GM10248 (cell line): Measurements from ENCODE around the gene DISP3.

Source experiments
- CTCF ChIA-PET: fragments of 300-600 bp; sonication (Branson Sonifier 250); formaldehyde crosslinking; extraction: SDS; loops from one replicate; lab custom pipeline; 2021; ENCODE audit warnings: antibody characterized with exemption; lab: Yijun Ruan, JAX
- POLR2A ChIA-PET: fragments of 350-650 bp; sonication (Branson Sonifier 250); formaldehyde crosslinking; extraction: SDS; loops from one replicate; lab custom pipeline; 2020; ENCODE audit warnings: antibody characterized with exemption; lab: Yijun Ruan, JAX
- DNase-seq: peaks from one replicate; pipeline ENCODE4 v3.0.0; 2012; ENCODE audit errors: extremely low spot score
- CTCF ChIP-seq: IDR thresholded peaks from 2 replicates; pipeline ENCODE4 v1.5.1; 2012; ENCODE audit warnings: mild to moderate bottlenecking, low read depth; ENCODE audit errors: extremely low read depth, missing control alignments, control extremely low read depth

DISP3 gene

GRCh38 chr1:11520531-11521233, 41.7 kb downstream of the DISP3 start:
- ChIA-PET POLR2A (no interaction called here), CTCF (no interaction called here)
- no peak for TF ChIP-seq CTCF
- no peak for DNase-seq

- CTCF ChIA-PET, result no interaction called here
- no peak for DNase-seq
- no peak for TF ChIP-seq CTCF
- POLR2A ChIA-PET, result no interaction called here
These were observed 42.8 kb downstream of the DISP3 start for GRCh38 chr1:11521582-11522399.

DNA sequence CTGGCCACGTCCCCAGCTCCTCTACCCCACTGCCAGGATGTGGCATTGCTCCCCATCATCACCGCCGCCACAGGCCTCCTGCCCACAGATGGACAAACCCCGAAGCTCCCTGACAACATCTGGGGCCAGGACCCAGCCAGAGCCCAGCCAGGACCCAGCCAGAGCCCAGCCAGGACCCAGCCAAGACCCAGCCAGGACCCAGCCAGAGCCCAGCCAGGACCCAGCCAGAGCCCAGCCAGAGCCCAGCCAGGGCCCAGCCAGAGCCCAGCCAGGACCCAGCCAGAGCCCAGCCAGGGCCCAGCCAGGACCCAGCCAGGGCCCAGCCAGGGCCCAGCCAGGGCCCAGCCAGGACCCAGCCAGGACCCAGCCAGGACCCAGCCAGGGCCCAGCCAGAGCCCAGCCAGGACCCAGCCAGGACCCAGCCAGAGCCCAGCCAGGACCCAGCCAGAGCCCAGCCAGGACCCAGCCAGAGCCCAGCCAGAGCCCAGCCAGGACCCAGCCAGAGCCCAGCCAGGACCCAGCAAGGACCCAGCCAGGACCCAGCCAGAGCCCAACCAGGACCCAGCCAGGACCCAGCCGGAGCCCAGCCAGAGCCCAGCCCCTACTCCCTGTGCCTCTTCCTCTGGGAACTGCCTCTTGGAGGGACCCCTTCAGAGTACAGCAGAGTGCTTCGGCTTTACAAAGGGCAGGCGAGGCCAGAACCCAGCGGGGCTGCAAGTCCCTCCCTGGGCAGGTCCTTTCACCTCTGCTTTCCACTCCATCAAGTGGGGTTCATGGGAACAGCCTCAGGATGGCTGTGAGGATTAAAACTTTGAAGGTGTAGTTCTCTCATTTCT, 43.7 kb downstream of the DISP3 start:
- ChIA-PET POLR2A (no interaction called here), CTCF (no interaction called here)
- DNase-seq, result no peak
- no peak for TF ChIP-seq CTCF

DNA sequence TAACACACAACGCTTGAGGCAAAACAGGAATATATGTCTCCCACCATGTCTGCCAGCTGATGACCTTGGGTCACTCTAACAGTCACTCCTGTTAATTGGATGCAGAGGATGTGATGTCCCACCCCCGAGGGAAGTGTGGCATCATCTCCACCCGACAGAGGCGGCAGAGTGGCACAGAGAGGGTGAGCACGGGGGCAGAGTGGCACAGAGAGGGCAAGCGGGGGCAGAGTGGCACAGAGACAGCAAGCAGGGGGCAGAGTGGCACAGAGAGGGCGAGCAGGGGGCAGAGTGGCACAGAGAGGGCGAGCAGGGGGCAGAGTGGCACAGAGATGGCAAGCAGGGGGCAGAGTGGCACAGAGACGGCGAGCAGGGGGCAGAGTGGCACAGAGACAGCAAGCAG, 44.3 kb downstream of the DISP3 start:
- POLR2A ChIA-PET, result no interaction called here
- CTCF ChIA-PET, result no interaction called here
- DNase-seq, result no peak
- TF ChIP-seq CTCF, result no peak

- DNase-seq, result no peak
- ChIA-PET CTCF (no interaction called here), POLR2A (no interaction called here)
- no peak for TF ChIP-seq CTCF
These were observed 45.0 kb downstream of the DISP3 start for GRCh38 chr1:11523746-11524464.
